Astrocyte of the cerebellum (primary cell): ENCODE results near the gene SHISAL1.

Experiments used
- DNase-seq: peaks from one replicate; pipeline ENCODE4 v3.0.0-alpha.2; 2011; ENCODE audit warnings: low read depth
- H3K4me3 ChIP-seq: 2 replicates; pipeline ENCODE4 v1.5.1; 2011; ENCODE audit warnings: mild to moderate bottlenecking, low read depth, low read length, moderate library complexity
- in situ Hi-C: cut with HindIII; loops from 2 replicates; pipeline ENCODE4 v1.10.0; 2017; ENCODE audit warnings: low sequenced_read_pairs
- TF ChIP-seq, protein P1 (sequence below): IDR thresholded peaks from 2 replicates; pipeline ENCODE4 v1.5.1; 2012; ENCODE audit warnings: low read length, low read depth, moderate library complexity, mild to moderate bottlenecking; ENCODE audit errors: missing control alignments

The SHISAL1 gene

GRCh38 chr22:44219101-44219870, 93.5 kb downstream of the SHISAL1 start:
- in situ Hi-C loops, result no loop called here
- TF ChIP-seq, protein P1, sequence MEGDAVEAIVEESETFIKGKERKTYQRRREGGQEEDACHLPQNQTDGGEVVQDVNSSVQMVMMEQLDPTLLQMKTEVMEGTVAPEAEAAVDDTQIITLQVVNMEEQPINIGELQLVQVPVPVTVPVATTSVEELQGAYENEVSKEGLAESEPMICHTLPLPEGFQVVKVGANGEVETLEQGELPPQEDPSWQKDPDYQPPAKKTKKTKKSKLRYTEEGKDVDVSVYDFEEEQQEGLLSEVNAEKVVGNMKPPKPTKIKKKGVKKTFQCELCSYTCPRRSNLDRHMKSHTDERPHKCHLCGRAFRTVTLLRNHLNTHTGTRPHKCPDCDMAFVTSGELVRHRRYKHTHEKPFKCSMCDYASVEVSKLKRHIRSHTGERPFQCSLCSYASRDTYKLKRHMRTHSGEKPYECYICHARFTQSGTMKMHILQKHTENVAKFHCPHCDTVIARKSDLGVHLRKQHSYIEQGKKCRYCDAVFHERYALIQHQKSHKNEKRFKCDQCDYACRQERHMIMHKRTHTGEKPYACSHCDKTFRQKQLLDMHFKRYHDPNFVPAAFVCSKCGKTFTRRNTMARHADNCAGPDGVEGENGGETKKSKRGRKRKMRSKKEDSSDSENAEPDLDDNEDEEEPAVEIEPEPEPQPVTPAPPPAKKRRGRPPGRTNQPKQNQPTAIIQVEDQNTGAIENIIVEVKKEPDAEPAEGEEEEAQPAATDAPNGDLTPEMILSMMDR, result no peak
- no peak for DNase-seq
- H3K4me3 ChIP-seq, result no peak overlapping the region

- DNase-seq, result no peak
- no peak overlapping the region for H3K4me3 ChIP-seq
- in situ Hi-C loops, result no loop called here
- TF ChIP-seq, protein P1, result no peak
Observed at GRCh38 chr22:44218071-44218470, 94.7 kb downstream of the SHISAL1 start.

GRCh38 chr22:44217346-44217745, 95.4 kb downstream of the SHISAL1 start:
- H3K4me3 ChIP-seq, result no peak overlapping the region
- in situ Hi-C loops, result no loop called here
- TF ChIP-seq, protein P1, result no peak
- no peak for DNase-seq

- in situ Hi-C loops, result no loop called here
- H3K4me3 ChIP-seq, result no peak overlapping the region
- DNase-seq, result no peak
- TF ChIP-seq, protein P1, result no peak
Observed at GRCh38 chr22:44215287-44215686, 97.5 kb downstream of the SHISAL1 start.

DNA sequence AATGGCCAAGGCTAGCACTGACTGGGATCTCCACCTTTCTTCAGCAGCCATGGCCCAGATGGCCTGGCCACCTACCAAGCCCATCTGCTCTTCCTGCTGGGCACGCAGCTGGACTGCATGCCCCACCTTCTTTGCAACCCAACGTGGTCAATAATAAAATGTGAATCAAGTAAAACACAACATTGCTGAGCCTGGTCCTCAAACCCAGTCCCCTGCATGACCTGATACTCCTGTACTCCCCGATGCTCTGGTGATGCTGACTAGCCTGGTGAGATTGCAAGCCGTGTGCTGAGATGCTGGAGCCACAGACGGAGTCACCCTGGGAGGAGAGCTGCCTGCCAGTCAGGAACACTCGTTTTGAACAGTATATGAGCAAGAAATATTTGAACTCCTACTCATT, 98.0 kb downstream of the SHISAL1 start:
- in situ Hi-C loops, result no loop called here
- TF ChIP-seq, protein P1, result no peak

DNA sequence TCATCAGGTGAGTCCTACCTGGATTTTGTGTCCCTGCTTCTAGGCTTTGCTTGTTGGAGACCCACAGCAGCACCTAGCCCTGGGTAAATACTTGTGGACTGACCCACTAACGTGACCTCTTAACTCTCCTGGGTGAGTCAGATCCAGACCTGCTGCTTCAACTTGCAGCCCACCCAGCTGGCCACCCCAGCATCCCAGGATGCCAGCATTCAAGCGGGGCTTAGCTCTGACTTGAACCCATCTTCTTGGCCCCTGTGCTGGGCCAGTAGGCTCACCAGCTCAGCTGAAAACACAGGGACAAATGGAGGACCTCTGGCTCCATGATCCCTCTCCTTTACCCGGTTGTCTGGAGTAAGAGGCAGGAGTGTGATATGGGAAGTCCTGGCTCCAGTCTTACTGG, 98.6 kb downstream of the SHISAL1 start:
- H3K4me3 ChIP-seq, result no peak overlapping the region
- TF ChIP-seq, protein P1, result no peak
- no peak for DNase-seq
- in situ Hi-C loops, result no loop called here

More for the DNA sequence above, 98.0 kb downstream of the SHISAL1 start:
- H3K4me3 ChIP-seq, result no peak overlapping the region
- DNase-seq, result no peak
